H9 (cell line): Measurements from ENCODE around the gene PSMG2. TPM values are rescaled to one million over a fixed set of nuclear protein-coding genes. Genes with fewer than 3 reads are reported as not detected.

Experiments
- DNase-seq: peaks from one replicate; pipeline ENCODE4 v3.0.0-alpha.2; 2017
- H2AFZ ChIP-seq: one replicate; pipeline ENCODE4 v1.6.1; 2013; ENCODE audit warnings: mild to moderate bottlenecking, low read length, control low read depth, moderate library complexity
- H2AK5ac ChIP-seq: 2 replicates; pipeline ENCODE4 v1.6.1; 2013; ENCODE audit warnings: low read length, control low read depth, mixed read lengths; ENCODE audit not compliant: insufficient read length
- H2BK120ac ChIP-seq: one replicate; pipeline ENCODE4 v1.6.1; 2013; ENCODE audit warnings: low read depth, mild to moderate bottlenecking, low read length, control low read depth, inconsistent platforms; ENCODE audit not compliant: poor library complexity, severe bottlenecking
- H2BK12ac ChIP-seq: 2 replicates; pipeline ENCODE4 v1.6.1; 2013; ENCODE audit warnings: low read length, control low read depth, mixed read lengths, low read depth; ENCODE audit not compliant: insufficient read length
- H2BK15ac ChIP-seq: 2 replicates; pipeline ENCODE4 v1.6.1; 2013; ENCODE audit warnings: low read depth, low read length, control low read depth
- H2BK20ac ChIP-seq: one replicate; pipeline ENCODE4 v1.6.1; 2013; ENCODE audit warnings: low read depth, mild to moderate bottlenecking, low read length, control low read depth, inconsistent platforms; ENCODE audit not compliant: poor library complexity, severe bottlenecking
- H2BK5ac ChIP-seq: 2 replicates; pipeline ENCODE4 v1.6.1; 2013; ENCODE audit warnings: low read length, control low read depth, mixed read lengths; ENCODE audit not compliant: insufficient read length
- H3K14ac ChIP-seq: 2 replicates; pipeline ENCODE4 v1.6.1; 2013; ENCODE audit warnings: low read length, control low read depth; ENCODE audit not compliant: insufficient read depth
- H3K18ac ChIP-seq: 2 replicates; pipeline ENCODE4 v1.6.1; 2013; ENCODE audit warnings: low read depth, mild to moderate bottlenecking, mixed read lengths, low read length, control low read depth; ENCODE audit not compliant: insufficient read length
- H3K23ac ChIP-seq: 2 replicates; pipeline ENCODE4 v1.6.1; 2013; ENCODE audit warnings: low read length, control low read depth, mixed read lengths, low read depth; ENCODE audit not compliant: insufficient read length
- H3K23me2 ChIP-seq: 2 replicates; pipeline ENCODE4 v1.6.1; 2013; ENCODE audit warnings: low read depth, mild to moderate bottlenecking, mixed read lengths, low read length, control low read depth; ENCODE audit not compliant: insufficient read length, poor library complexity, severe bottlenecking
- H3K27ac ChIP-seq: 2 replicates; pipeline ENCODE4 v1.5.1; 2013; ENCODE audit warnings: low read length, control low read depth, mixed read lengths, low read depth; ENCODE audit not compliant: insufficient read length
- H3K27me3 ChIP-seq: 2 replicates; pipeline ENCODE4 v1.6.1; 2013; ENCODE audit warnings: low read length, control low read depth, inconsistent platforms; ENCODE audit not compliant: insufficient read depth
- H3K4ac ChIP-seq: 2 replicates; pipeline ENCODE4 v1.6.1; 2013; ENCODE audit warnings: low read depth, mild to moderate bottlenecking, control low read depth, inconsistent platforms, low read length, moderate library complexity
- H3K4me1 ChIP-seq: 2 replicates; pipeline ENCODE4 v1.6.1; 2013; ENCODE audit warnings: low read length, control low read depth, inconsistent platforms; ENCODE audit not compliant: insufficient read depth
- H3K4me2 ChIP-seq: 2 replicates; pipeline ENCODE4 v1.6.1; 2013; ENCODE audit warnings: low read length, control low read depth, mixed read lengths; ENCODE audit not compliant: insufficient read length, insufficient read depth
- H3K56ac ChIP-seq: 2 replicates; pipeline ENCODE4 v1.6.1; 2013; ENCODE audit warnings: low read depth, mild to moderate bottlenecking, mixed read lengths, low read length, control low read depth; ENCODE audit not compliant: insufficient read length
- H3K79me1 ChIP-seq: 2 replicates; pipeline ENCODE4 v1.6.1; 2013; ENCODE audit warnings: low read depth, mild to moderate bottlenecking, moderate library complexity, low read length, control low read depth, inconsistent platforms; ENCODE audit not compliant: insufficient read depth, poor library complexity, severe bottlenecking
- H3K79me2 ChIP-seq: 2 replicates; pipeline ENCODE4 v1.6.1; 2013; ENCODE audit warnings: low read length, control low read depth, inconsistent platforms; ENCODE audit not compliant: insufficient read depth
- H3K9ac ChIP-seq: 2 replicates; pipeline ENCODE4 v1.6.1; 2013; ENCODE audit warnings: low read length, control low read depth, mixed read lengths; ENCODE audit not compliant: insufficient read length; ENCODE audit errors: extremely low read depth
- H3K9me3 ChIP-seq: one replicate; pipeline ENCODE4 v1.6.1; 2013; ENCODE audit warnings: low read depth, low read length, inconsistent platforms; ENCODE audit not compliant: control insufficient read depth
- H3T11ph ChIP-seq: one replicate; pipeline ENCODE4 v1.6.1; 2013; ENCODE audit warnings: mild to moderate bottlenecking, low read length, control low read depth, inconsistent platforms
- H4K20me1 ChIP-seq: one replicate; pipeline ENCODE4 v1.6.1; 2013; ENCODE audit not compliant: control insufficient read depth, insufficient read length, insufficient read depth
- H4K5ac ChIP-seq: 2 replicates; pipeline ENCODE4 v1.6.1; 2013; ENCODE audit warnings: low read depth, mild to moderate bottlenecking, mixed read lengths, low read length, control low read depth; ENCODE audit not compliant: insufficient read length
- H4K8ac ChIP-seq: replicated peaks from 2 replicates; pipeline ENCODE4 v1.6.1; 2013; ENCODE audit warnings: low read length, control low read depth, mixed read lengths, low read depth; ENCODE audit not compliant: insufficient read length
- H4K91ac ChIP-seq: 2 replicates; pipeline ENCODE4 v1.6.1; 2013; ENCODE audit warnings: low read depth, mild to moderate bottlenecking, moderate library complexity, mixed read lengths, low read length, control low read depth; ENCODE audit not compliant: insufficient read length
- H3K27ac Mint-ChIP-seq, 3 experiments: 2 replicates in 2 of 3; 3 replicates in 1 of 3; pipeline ENCODE4 v1.8.0; 2020 to 2021; ENCODE audit warnings: mixed read lengths in 3 of 3, mild to moderate bottlenecking in 1 of 3, moderate library complexity in 1 of 3
- H3K27me3 Mint-ChIP-seq: 2 replicates; pipeline ENCODE4 v1.8.0; 2021; ENCODE audit warnings: low read depth, mild to moderate bottlenecking, moderate library complexity, mixed read lengths
- H3K36me3 Mint-ChIP-seq, 3 experiments: 2 replicates in 2 of 3; 3 replicates in 1 of 3; pipeline ENCODE4 v1.8.0; 2020 to 2021; ENCODE audit warnings: low read depth in 3 of 3, mixed read lengths in 3 of 3; ENCODE audit not compliant: insufficient read depth in 1 of 3
- H3K4me1 Mint-ChIP-seq, 2 experiments: 2 replicates each; pipeline ENCODE4 v1.8.0; 2020; ENCODE audit warnings: mixed read lengths in 2 of 2
- H3K4me3 Mint-ChIP-seq, 2 experiments: 2 replicates in 1 of 2; 3 replicates in 1 of 2; pipeline ENCODE4 v1.8.0; 2020 to 2021; ENCODE audit warnings: mild to moderate bottlenecking in 2 of 2, mixed read lengths in 2 of 2, moderate library complexity in 1 of 2
- H3K9me3 Mint-ChIP-seq, 2 experiments: 2 replicates in 1 of 2; 3 replicates in 1 of 2; pipeline ENCODE4 v1.8.0; 2020; ENCODE audit warnings: mild to moderate bottlenecking in 2 of 2, mixed read lengths in 2 of 2, moderate library complexity in 1 of 2
- WGBS: extraction: QIAGEN DNeasy Blood & Tissue Kit; methylation state at CpG from one replicate; pipeline ENCODE4 v1.1.7; 2013; ENCODE audit warnings: missing lambda C conversion rate, low lambda C conversion rate, mixed read lengths; ENCODE audit not compliant: insufficient read length; ENCODE audit errors: extremely low coverage; 5-methylcytosine and 5-hydroxymethylcytosine counted together
- total RNA-seq: library from RNA; stranded (reverse); gene quantifications from 2 replicates; pipeline ENCODE4 v1.2.1, GENCODE V29; 2021
- TF ChIP-seq, protein P1 (sequence below): fragments of 200-600 bp; sonication (generic); conservative IDR thresholded peaks from 3 replicates; pipeline ENCODE4 v1.8.0; 2021; ENCODE audit warnings: antibody characterized with exemption, mild to moderate bottlenecking

Gene PSMG2
- total RNA-seq, 1 experiment from 2014 or later = 72.2 TPM

DNA sequence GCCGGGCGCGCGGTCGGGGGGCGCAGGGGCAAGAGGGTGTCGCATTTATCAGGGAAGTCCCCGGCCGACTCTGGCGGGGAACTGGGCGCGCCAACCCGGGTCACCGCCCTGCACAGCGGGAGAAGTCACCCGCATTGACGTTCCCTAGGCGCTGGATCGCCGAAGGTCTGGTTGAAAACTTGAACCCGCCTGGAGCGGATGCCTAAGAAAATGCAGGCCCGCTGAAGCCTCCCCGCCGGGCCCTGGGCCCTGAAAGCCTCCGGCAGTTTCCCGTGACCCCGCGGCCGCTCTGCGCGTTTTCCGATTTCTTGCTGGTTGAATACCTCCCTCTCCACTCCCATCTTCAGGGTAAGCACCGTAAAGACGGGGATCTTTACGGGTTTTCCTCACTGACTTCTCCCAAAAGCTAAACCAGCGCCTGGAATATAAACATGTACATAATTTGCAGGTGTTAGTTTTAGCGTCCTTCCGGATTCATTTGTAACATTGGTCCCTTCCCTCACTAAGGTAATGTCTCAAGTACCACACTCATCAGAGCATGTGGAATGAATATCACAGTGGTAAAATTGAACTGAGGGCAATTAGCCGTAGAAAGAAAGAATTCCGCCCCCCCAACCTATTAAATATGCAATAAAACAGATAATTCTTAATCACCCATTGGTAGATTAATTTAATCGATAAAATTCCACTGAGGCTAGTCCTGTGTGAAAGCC lies 44.3 kb upstream of the PSMG2 start:
- Histone ChIP-seq H3K79me1 (no peaks in the 10 kb centered on the region), H4K91ac (no peak overlapping the region), H2AFZ (no peak overlapping the region), H3K4me1 (no peaks in the 10 kb centered on the region), H3K9me3 (no peaks in the 10 kb centered on the region), H4K20me1 (no peaks in the 10 kb centered on the region), H3K9ac (peak overlapping the region; percentile 27), H3K4me2 (peak overlapping the region; percentile 62), H3K27ac (no peak overlapping the region), H2BK15ac (no peak overlapping the region), H4K8ac (no peak overlapping the region), H2BK120ac (no peak overlapping the region), H2BK12ac (no peak overlapping the region), H3K4ac (no peak overlapping the region), H3K23ac (no peak overlapping the region), H3K18ac (no peak overlapping the region), H3K23me2 (peaks cover 11% of the 10 kb centered on the region), H3K79me2 (no peaks in the 10 kb centered on the region), H4K5ac (no peak overlapping the region), H2BK5ac (no peak overlapping the region), H2AK5ac (no peak overlapping the region), H3T11ph (no peak overlapping the region), H2BK20ac (no peak overlapping the region), H3K14ac (no peak overlapping the region), H3K56ac (no peak overlapping the region), H3K27me3 (no peaks in the 10 kb centered on the region)
- H3K36me3 Mint-ChIP-seq = peaks cover 0 to 4% (median 3%) of the 10 kb centered on the region in 3 experiments; a peak in 3 of 7 replicates
- DNase-seq = peak; percentile 71
- peak overlapping the region; percentile 75 to 89 for H3K4me3 Mint-ChIP-seq
- TF ChIP-seq, protein P1, sequence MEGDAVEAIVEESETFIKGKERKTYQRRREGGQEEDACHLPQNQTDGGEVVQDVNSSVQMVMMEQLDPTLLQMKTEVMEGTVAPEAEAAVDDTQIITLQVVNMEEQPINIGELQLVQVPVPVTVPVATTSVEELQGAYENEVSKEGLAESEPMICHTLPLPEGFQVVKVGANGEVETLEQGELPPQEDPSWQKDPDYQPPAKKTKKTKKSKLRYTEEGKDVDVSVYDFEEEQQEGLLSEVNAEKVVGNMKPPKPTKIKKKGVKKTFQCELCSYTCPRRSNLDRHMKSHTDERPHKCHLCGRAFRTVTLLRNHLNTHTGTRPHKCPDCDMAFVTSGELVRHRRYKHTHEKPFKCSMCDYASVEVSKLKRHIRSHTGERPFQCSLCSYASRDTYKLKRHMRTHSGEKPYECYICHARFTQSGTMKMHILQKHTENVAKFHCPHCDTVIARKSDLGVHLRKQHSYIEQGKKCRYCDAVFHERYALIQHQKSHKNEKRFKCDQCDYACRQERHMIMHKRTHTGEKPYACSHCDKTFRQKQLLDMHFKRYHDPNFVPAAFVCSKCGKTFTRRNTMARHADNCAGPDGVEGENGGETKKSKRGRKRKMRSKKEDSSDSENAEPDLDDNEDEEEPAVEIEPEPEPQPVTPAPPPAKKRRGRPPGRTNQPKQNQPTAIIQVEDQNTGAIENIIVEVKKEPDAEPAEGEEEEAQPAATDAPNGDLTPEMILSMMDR = no peak
- no CpG with 5 or more reads among the region's 42 CpGs for WGBS
- H3K27me3 Mint-ChIP-seq = peaks cover 16% of the 10 kb centered on the region
- peaks cover 11 to 20% of the 10 kb centered on the region in 2 experiments for H3K4me1 Mint-ChIP-seq
- H3K9me3 Mint-ChIP-seq = no peaks in the 10 kb centered on the region; a peak in 1 of 5 replicates
- peak overlapping the region in 2 of 3 experiments; percentile 10 to 85; a peak in 2 of 7 replicates for H3K27ac Mint-ChIP-seq
